ENCODE measurements around the gene ESM1.
A peak's percentile ranks its signal among the peaks of the same experiment; 100 is the strongest.

The ESM1 gene

GRCh38 chr5:54942064-54942778 lies 43.2 kb downstream of the ESM1 start:
- Histone ChIP-seq H3K9me3 (ENCODE audit: control extremely low read depth in 1 of 5, control insufficient read depth in 4 of 5, insufficient read depth in 2 of 5, low read depth in 1 of 5, low read length in 4 of 5) (no peaks in the 10 kb centered on the region), H3K4me1 (ENCODE audit: control extremely low read depth in 1 of 4, control insufficient read depth in 4 of 4, insufficient read depth in 4 of 4, low read length in 3 of 4) (no peaks in the 10 kb centered on the region), H3K27me3 (replicated peaks in 2 of 5; ENCODE audit: control insufficient read depth in 4 of 5, insufficient read depth in 5 of 5, low read length in 4 of 5) (no peaks in the 10 kb centered on the region), H3K4me3 (ENCODE audit: control insufficient read depth in 1 of 7, extremely low read depth in 1 of 7, insufficient read depth in 4 of 7, low read depth in 2 of 7, low read length in 6 of 7) (no peak overlapping the region), H3K36me3 (ENCODE audit: control insufficient read depth in 4 of 4, insufficient read depth in 4 of 4, low read length in 3 of 4) (no peaks in the 10 kb centered on the region), H3K27ac (ENCODE audit: insufficient read depth in 1 of 2, low read depth in 1 of 2, low read length in 2 of 2, poor library complexity in 1 of 2, severe bottlenecking in 2 of 2) (no peak overlapping the region)
- POLR2A ChIA-PET, result no interaction called here
- CTCF ChIA-PET, result interaction anchor here (1.1 to 3.8 kb wide), 6 partner anchors 17 to 217 kb away, joined by 4 to 21 read pairs (median 13); partner anchors contain the start of gene GPX8
- 100% methylated on average over 5 of the region's 9 CpGs for WGBS (ENCODE audit: insufficient coverage)
- DNase-seq, result peak in 1 of 3 donors; percentile 4

GRCh38 chr5:54936201-54936600 lies 49.2 kb downstream of the ESM1 start:
- no peak for DNase-seq
- no peaks in the 10 kb centered on the region for H3K36me3 ChIP-seq (ENCODE audit: control insufficient read depth in 4 of 4, insufficient read depth in 4 of 4, low read length in 3 of 4)
- 86% methylated on average over 5 of the region's 5 CpGs for WGBS (ENCODE audit: insufficient coverage)
- H3K9me3 ChIP-seq (ENCODE audit: control extremely low read depth in 1 of 5, control insufficient read depth in 4 of 5, insufficient read depth in 2 of 5, low read depth in 1 of 5, low read length in 4 of 5), result no peaks in the 10 kb centered on the region
- H3K27ac ChIP-seq (ENCODE audit: insufficient read depth in 1 of 2, low read depth in 1 of 2, low read length in 2 of 2, poor library complexity in 1 of 2, severe bottlenecking in 2 of 2), result no peak overlapping the region
- peaks cover 0 to 3% (median 1%) of the 10 kb centered on the region in 5 experiments for H3K27me3 ChIP-seq (replicated peaks in 2 of 5; ENCODE audit: control insufficient read depth in 4 of 5, insufficient read depth in 5 of 5, low read length in 4 of 5)
- H3K4me1 ChIP-seq (ENCODE audit: control extremely low read depth in 1 of 4, control insufficient read depth in 4 of 4, insufficient read depth in 4 of 4, low read length in 3 of 4), result no peaks in the 10 kb centered on the region
- ChIA-PET POLR2A (no interaction called here), CTCF (no interaction called here)
- no peak overlapping the region for H3K4me3 ChIP-seq (ENCODE audit: control insufficient read depth in 1 of 7, extremely low read depth in 1 of 7, insufficient read depth in 4 of 7, low read depth in 2 of 7, low read length in 6 of 7)

GRCh38 chr5:54932789-54933188 lies 52.6 kb downstream of the ESM1 start:
- CTCF ChIA-PET, result interaction anchor here (1.0 to 1.2 kb wide), 2 partner anchors 18 to 26 kb away, joined by 3 read pairs; no protein-coding TSS in a partner anchor
- Histone ChIP-seq H3K36me3 (ENCODE audit: control insufficient read depth in 4 of 4, insufficient read depth in 4 of 4, low read length in 3 of 4) (no peaks in the 10 kb centered on the region), H3K27me3 (replicated peaks in 2 of 5; ENCODE audit: control insufficient read depth in 4 of 5, insufficient read depth in 5 of 5, low read length in 4 of 5) (peaks cover 0 to 4% (median 2%) of the 10 kb centered on the region in 5 experiments), H3K9me3 (ENCODE audit: control extremely low read depth in 1 of 5, control insufficient read depth in 4 of 5, insufficient read depth in 2 of 5, low read depth in 1 of 5, low read length in 4 of 5) (peaks cover 0 to 3% (median 0%) of the 10 kb centered on the region in 5 experiments), H3K4me3 (ENCODE audit: control insufficient read depth in 1 of 7, extremely low read depth in 1 of 7, insufficient read depth in 4 of 7, low read depth in 2 of 7, low read length in 6 of 7) (no peak overlapping the region), H3K27ac (ENCODE audit: insufficient read depth in 1 of 2, low read depth in 1 of 2, low read length in 2 of 2, poor library complexity in 1 of 2, severe bottlenecking in 2 of 2) (no peak overlapping the region), H3K4me1 (ENCODE audit: control extremely low read depth in 1 of 4, control insufficient read depth in 4 of 4, insufficient read depth in 4 of 4, low read length in 3 of 4) (no peaks in the 10 kb centered on the region)
- POLR2A ChIA-PET, result no interaction called here
- WGBS (ENCODE audit: insufficient coverage), result 100% methylated on average over 3 of the region's 6 CpGs
- no peak for DNase-seq

- 100% methylated on average over 1 of the region's 2 CpGs for WGBS (ENCODE audit: insufficient coverage)
- Histone ChIP-seq H3K36me3 (ENCODE audit: control insufficient read depth in 4 of 4, insufficient read depth in 4 of 4, low read length in 3 of 4) (no peaks in the 10 kb centered on the region), H3K27me3 (replicated peaks in 2 of 5; ENCODE audit: control insufficient read depth in 4 of 5, insufficient read depth in 5 of 5, low read length in 4 of 5) (peaks cover 0 to 4% (median 2%) of the 10 kb centered on the region in 5 experiments), H3K4me3 (ENCODE audit: control insufficient read depth in 1 of 7, extremely low read depth in 1 of 7, insufficient read depth in 4 of 7, low read depth in 2 of 7, low read length in 6 of 7) (no peak overlapping the region), H3K27ac (ENCODE audit: insufficient read depth in 1 of 2, low read depth in 1 of 2, low read length in 2 of 2, poor library complexity in 1 of 2, severe bottlenecking in 2 of 2) (no peak overlapping the region), H3K4me1 (ENCODE audit: control extremely low read depth in 1 of 4, control insufficient read depth in 4 of 4, insufficient read depth in 4 of 4, low read length in 3 of 4) (no peaks in the 10 kb centered on the region), H3K9me3 (ENCODE audit: control extremely low read depth in 1 of 5, control insufficient read depth in 4 of 5, insufficient read depth in 2 of 5, low read depth in 1 of 5, low read length in 4 of 5) (peaks cover 0 to 9% (median 1%) of the 10 kb centered on the region in 5 experiments)
- ChIA-PET CTCF (interaction anchor here (0.7 to 1.5 kb wide), 5 partner anchors 9 to 54 kb away, joined by 3 to 8 read pairs (median 5); no protein-coding TSS in a partner anchor), POLR2A (no interaction called here)
- no peak for DNase-seq
Observed at GRCh38 chr5:54930736-54931135, 54.7 kb downstream of the ESM1 start.
